Endothelial cell of umbilical vein (primary cell): Measurements from ENCODE around the gene SCFD1. TPM values are rescaled to one million over a fixed set of nuclear protein-coding genes. Genes with fewer than 3 reads are reported as not detected.
"Not testable (repeated sequence)": the region's sequence is repeated elsewhere in the genome, so short reads cannot be mapped to it uniquely, and the experiment has no call there.

Source experiments
- BruUV-seq: library from RNA; stranded (reverse); fragments of 400-500 nt; replicated peaks from 2 replicates; lab custom pipeline; 2021; lab: Mats Ljungman, UMichigan
- CTCF ChIA-PET: fragments of 300-600, 350-600 bp; sonication (Branson Sonifier 250); formaldehyde crosslinking; loops from one replicate; lab custom pipeline; 2021; ENCODE audit warnings: antibody characterized with exemption, inconsistent platforms; lab: Charles Lee
- POLR2A ChIA-PET: fragments of 300-600, 350-600 bp; sonication (Branson Sonifier 250); formaldehyde crosslinking; loops from one replicate; lab custom pipeline; 2021; ENCODE audit warnings: antibody characterized with exemption, inconsistent platforms; lab: Charles Lee
- DNase-seq: peaks from one replicate; pipeline ENCODE4 v3.0.0-alpha.2; 2011; ENCODE audit warnings: low read depth, low spot score
- FAIRE-seq: peaks from 2 replicates; lab custom pipeline; 2011; peaks lifted over from hg19 to GRCh38; lab: Jason Lieb, UNC
- H2AFZ ChIP-seq: 2 replicates; pipeline ENCODE4 v1.6.0; 2012; ENCODE audit warnings: low read depth, low read length, control low read depth, inconsistent platforms
- H3K27ac ChIP-seq: 2 replicates; pipeline ENCODE4 v1.5.1; 2011; ENCODE audit warnings: low read depth, mild to moderate bottlenecking, control low read depth, low read length, moderate library complexity; ENCODE audit not compliant: insufficient read depth
- H3K27me3 ChIP-seq, 2 experiments: 2 replicates each; pipeline versions ENCODE4 v1.6.0 to v1.6.1; 2011; ENCODE audit warnings: low read length in 2 of 2, mixed read lengths in 1 of 2; ENCODE audit not compliant: control insufficient read depth in 2 of 2, insufficient read depth in 2 of 2
- H3K36me3 ChIP-seq, 2 experiments: 2 replicates in 1 of 2; 3 replicates in 1 of 2; pipeline ENCODE4 v1.5.1; 2011; ENCODE audit warnings: low read length in 2 of 2, mild to moderate bottlenecking in 1 of 2, moderate library complexity in 1 of 2; ENCODE audit not compliant: control insufficient read depth in 2 of 2, insufficient read depth in 2 of 2; ENCODE audit errors: extremely low read depth in 1 of 2
- H3K4me1 ChIP-seq: 3 replicates; pipeline ENCODE4 v1.5.1; 2011; ENCODE audit warnings: mild to moderate bottlenecking, low read length; ENCODE audit not compliant: control insufficient read depth, insufficient read depth; ENCODE audit errors: extremely low read depth
- H3K4me2 ChIP-seq: 2 replicates; pipeline ENCODE4 v1.6.1; 2011; ENCODE audit warnings: low read length, control low read depth, mixed read lengths; ENCODE audit not compliant: insufficient read depth
- H3K4me3 ChIP-seq, 3 experiments: fragments of 200-600 bp in 1 of 3; sonication (generic), shearing (Covaris generic) in 1 of 3; replicated peaks in 1 of 3; 2 replicates each; pipeline ENCODE4 v1.5.1; 2011 to 2016; ENCODE audit warnings: control low read depth in 3 of 3, low read length in 3 of 3, mild to moderate bottlenecking in 2 of 3, inconsistent platforms in 1 of 3, low read depth in 1 of 3, moderate library complexity in 1 of 3; ENCODE audit not compliant: insufficient read depth in 1 of 3
- H3K79me2 ChIP-seq: 2 replicates; pipeline ENCODE4 v1.6.0; 2012; ENCODE audit warnings: low read length, inconsistent platforms; ENCODE audit not compliant: control insufficient read depth, insufficient read depth
- H3K9ac ChIP-seq: replicated peaks from 2 replicates; pipeline ENCODE3; 2011; ENCODE audit warnings: low read length, control low read depth; ENCODE audit not compliant: insufficient read depth; ENCODE audit errors: extremely low read depth
- H3K9me1 ChIP-seq: replicated peaks from 3 replicates; pipeline ENCODE4 v1.6.0; 2011; ENCODE audit warnings: mild to moderate bottlenecking, low read length; ENCODE audit not compliant: control insufficient read depth, insufficient read depth; ENCODE audit errors: extremely low read depth
- H3K9me3 ChIP-seq: replicated peaks from 2 replicates; pipeline ENCODE4 v1.5.1; 2012; ENCODE audit warnings: low read length, inconsistent platforms; ENCODE audit not compliant: control insufficient read depth, insufficient read depth
- H4K20me1 ChIP-seq: replicated peaks from 2 replicates; pipeline ENCODE3; 2011; ENCODE audit warnings: mild to moderate bottlenecking, low read length; ENCODE audit not compliant: control insufficient read depth, insufficient read depth; ENCODE audit errors: extremely low read depth
- EZH2 ChIP-seq: IDR thresholded peaks from 2 replicates; pipeline ENCODE4 v1.6.1; 2012; ENCODE audit warnings: borderline replicate concordance, low read depth, mild to moderate bottlenecking, moderate library complexity, low read length, inconsistent platforms; ENCODE audit not compliant: severe bottlenecking
- dilution Hi-C: fragments of 300-500 bp; cut with MboI; formaldehyde crosslinking; loops from one replicate; pipeline ENCODE4 v1.15.0; 2019; ENCODE audit warnings: low sequenced_read_pairs; ENCODE audit not compliant: extremely low pct_ligation_motif_present
- intact Hi-C: fragments of 100-400 bp; cut with micrococcal nuclease; formaldehyde crosslinking; loops from one replicate; pipeline ENCODE4 v1.10.0; 2022
- polyA plus RNA-seq, 4 experiments: library from polyadenylated mRNA; depleted of rRNA in 3 of 4; stranded (reverse) in 3 of 4; unstranded in 1 of 4; fragments of >200 nt; gene quantifications; 2 replicates each; pipeline versions ENCODE4 v1.2.1 to v1.2.3, GENCODE V29; 2011 to 2012; ENCODE audit warnings: missing spikeins in 1 of 4
- total RNA-seq: library from RNA; stranded (reverse); gene quantifications from 2 replicates; pipeline ENCODE4 v1.2.3, GENCODE V29; 2021

The SCFD1 gene
- total and polyA plus RNA-seq, 2 donors (not counting 3 experiments of a cell fraction or from before 2014, with no cell fraction given) = 21.3 to 59.9 TPM

- H4K20me1 ChIP-seq = peaks cover 2% of the 10 kb centered on the region
These were observed 48.2 kb upstream of the SCFD1 start for GRCh38 chr14:30573966-30574365.

GRCh38 chr14:30574777-30575176 lies 47.3 kb upstream of the SCFD1 start:
- FAIRE-seq, dilution Hi-C loops, H4K20me1 ChIP-seq, POLR2A ChIA-PET, H3K9ac ChIP-seq, H3K9me3 ChIP-seq, DNase-seq, intact Hi-C loops, CTCF ChIA-PET, BruUV-seq, H3K9me1 ChIP-seq, H3K36me3 ChIP-seq, H3K27me3 ChIP-seq, H3K4me2 ChIP-seq, H2AFZ ChIP-seq, H3K4me3 ChIP-seq, H3K27ac ChIP-seq: not testable (repeated sequence)
- peaks cover 11% of the 10 kb centered on the region for H3K4me1 ChIP-seq
- H3K79me2 ChIP-seq = peaks cover 100% of the 10 kb centered on the region

More at GRCh38 chr14:30573966-30574365, 48.2 kb upstream of the SCFD1 start:
- H3K79me2 ChIP-seq = peaks cover 100% of the 10 kb centered on the region
- peaks cover 2% of the 10 kb centered on the region for H3K9me1 ChIP-seq
- no TSS peak for BruUV-seq
- no peak for TF ChIP-seq EZH2
- H3K9ac ChIP-seq = no peak overlapping the region
- H3K27me3 ChIP-seq = no peaks in the 10 kb centered on the region
- no peak for DNase-seq
- ChIA-PET POLR2A (no interaction called here), CTCF (no interaction called here)
- H3K9me3 ChIP-seq = no peaks in the 10 kb centered on the region
- no peak overlapping the region for H3K27ac ChIP-seq
- H3K36me3 ChIP-seq = no peaks in the 10 kb centered on the region
- H2AFZ ChIP-seq = no peak overlapping the region
- peaks cover 11% of the 10 kb centered on the region for H3K4me1 ChIP-seq
- dilution Hi-C loops = no loop called here
- H3K4me3 ChIP-seq = no peak overlapping the region
- no peak for FAIRE-seq
- H3K4me2 ChIP-seq = no peak overlapping the region
- intact Hi-C loops = no loop called here

GRCh38 chr14:30576333-30576732 lies 45.8 kb upstream of the SCFD1 start:
- DNase-seq, H3K4me2 ChIP-seq, H2AFZ ChIP-seq, H4K20me1 ChIP-seq, H3K27ac ChIP-seq, H3K4me1 ChIP-seq, H3K27me3 ChIP-seq, BruUV-seq, H3K4me3 ChIP-seq, POLR2A ChIA-PET, intact Hi-C loops, H3K9ac ChIP-seq, dilution Hi-C loops, H3K9me1 ChIP-seq, H3K9me3 ChIP-seq, FAIRE-seq, H3K36me3 ChIP-seq: not testable (repeated sequence)
- CTCF ChIA-PET = interaction anchor here (1.2 kb wide), 1 partner anchor 55 kb away, joined by 3 read pairs; no protein-coding TSS in a partner anchor
- H3K79me2 ChIP-seq = peaks cover 100% of the 10 kb centered on the region
